Activated T-cell treated with anti-CD3 and anti-CD28 coated beads, Interleukin-2, amount 50 U/mL, for 1 hour (primary cell): Measurements from ENCODE around the gene RFTN1.

ENCODE experiments used
- DNase-seq: peaks from one replicate; pipeline ENCODE4 v3.0.0-alpha.2; 2020

Gene RFTN1

DNA sequence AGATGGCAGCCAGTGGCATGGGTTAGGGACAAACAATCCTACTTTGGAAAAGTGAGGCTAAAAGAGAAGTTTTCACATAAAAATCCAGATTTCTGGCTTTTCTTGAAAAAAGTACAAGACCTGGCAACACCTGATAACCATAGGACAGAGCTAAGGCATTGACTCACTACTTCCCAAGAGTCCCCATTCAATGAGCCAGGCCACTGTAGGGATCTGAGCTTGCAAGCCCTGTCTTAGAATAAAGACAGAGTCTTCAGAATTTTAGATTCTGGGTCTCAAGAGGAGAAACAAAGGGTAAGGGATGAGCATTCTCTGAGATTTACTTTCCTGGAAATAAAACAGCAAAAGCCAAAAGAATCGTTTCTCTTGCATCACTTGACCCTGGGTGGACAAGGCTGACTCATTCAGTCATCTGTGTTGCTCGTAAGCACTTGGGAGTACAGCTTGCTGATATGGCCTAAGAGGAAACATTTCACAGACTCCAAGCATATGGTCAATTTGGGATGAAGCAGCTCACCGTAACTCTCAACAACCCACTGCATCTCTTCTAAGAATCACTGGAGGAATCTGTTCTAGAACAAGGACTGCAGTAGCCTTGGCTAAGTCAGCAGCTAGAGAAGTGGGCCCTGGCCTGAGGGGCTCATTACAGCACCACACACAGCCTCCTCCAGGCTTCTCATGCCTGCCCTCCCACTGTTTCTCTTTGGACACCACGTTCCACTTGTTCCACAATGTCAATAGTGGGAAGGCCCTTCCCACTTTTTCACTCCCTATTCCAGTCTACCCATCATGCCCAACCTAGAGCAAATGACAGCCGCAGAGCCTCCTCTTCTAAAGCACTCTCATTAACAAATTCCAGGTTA, 86.2 kb downstream of the RFTN1 start:
- DNase-seq: no peak

DNA sequence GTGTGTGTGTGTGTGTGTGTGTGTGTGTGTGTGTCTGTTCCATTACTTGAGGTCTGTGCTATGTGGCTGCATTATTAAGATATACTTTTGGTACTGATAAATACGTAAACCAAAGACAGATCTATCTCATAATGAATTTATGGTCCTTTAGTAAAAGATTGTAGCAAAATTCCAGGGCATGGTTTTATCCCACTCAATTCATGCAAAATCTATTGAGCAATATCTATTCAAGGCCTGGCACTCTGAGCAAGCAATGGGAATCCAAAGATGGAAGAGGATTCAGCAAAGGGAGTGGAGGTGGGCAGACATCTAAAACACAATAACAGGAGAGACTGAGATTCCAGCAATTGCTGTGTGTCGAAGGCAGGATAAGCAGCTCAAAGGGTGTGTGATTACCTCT, 86.8 kb downstream of the RFTN1 start:
- no peak for DNase-seq

DNA sequence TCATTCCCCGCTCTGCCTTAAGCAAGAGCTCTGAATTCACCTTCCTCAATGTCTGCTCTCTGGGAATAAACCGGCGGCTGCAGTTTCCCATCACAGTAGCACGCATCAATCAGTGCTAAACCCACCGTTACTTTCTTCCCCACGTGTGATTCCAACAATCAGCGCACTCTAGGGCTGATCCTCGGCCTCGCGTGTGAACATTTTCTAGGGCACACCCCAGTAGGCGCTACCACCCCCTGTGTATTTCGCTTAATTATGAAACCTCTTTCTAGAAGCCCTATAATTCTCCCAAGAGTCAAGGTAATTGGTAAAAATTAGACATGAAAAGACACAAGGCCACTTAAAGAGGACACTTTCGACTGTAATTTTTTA, 87.5 kb downstream of the RFTN1 start:
- no peak for DNase-seq

DNA sequence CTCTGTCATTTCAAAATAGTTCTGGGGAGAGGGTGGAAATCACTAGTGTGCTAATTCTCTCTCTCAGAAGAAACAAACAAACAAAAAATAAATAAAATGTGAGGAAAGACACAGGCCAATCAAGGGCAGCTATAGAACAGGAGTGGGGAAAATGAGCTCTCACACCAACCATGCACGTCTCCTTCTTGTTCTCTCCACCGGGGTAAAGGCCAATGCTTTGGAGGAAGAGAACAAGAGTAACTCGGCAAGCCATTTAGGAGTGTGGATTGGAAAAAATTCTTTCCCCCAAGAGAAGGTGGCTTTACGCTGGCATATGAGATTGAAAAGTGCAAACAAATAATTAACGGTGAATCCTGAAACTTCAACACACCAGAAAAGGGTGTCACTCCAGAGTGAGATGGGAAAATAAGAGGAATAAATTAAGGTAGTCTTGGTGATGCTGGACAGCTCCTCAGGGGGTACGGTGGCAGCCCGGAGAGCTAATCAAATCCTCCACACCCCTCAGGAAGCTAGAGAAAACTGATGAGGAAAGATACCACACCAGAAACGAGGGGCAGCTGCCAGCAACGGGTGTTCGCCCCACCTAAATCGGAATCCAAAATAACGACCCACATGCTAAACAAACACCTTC, 88.0 kb downstream of the RFTN1 start:
- no peak for DNase-seq

DNA sequence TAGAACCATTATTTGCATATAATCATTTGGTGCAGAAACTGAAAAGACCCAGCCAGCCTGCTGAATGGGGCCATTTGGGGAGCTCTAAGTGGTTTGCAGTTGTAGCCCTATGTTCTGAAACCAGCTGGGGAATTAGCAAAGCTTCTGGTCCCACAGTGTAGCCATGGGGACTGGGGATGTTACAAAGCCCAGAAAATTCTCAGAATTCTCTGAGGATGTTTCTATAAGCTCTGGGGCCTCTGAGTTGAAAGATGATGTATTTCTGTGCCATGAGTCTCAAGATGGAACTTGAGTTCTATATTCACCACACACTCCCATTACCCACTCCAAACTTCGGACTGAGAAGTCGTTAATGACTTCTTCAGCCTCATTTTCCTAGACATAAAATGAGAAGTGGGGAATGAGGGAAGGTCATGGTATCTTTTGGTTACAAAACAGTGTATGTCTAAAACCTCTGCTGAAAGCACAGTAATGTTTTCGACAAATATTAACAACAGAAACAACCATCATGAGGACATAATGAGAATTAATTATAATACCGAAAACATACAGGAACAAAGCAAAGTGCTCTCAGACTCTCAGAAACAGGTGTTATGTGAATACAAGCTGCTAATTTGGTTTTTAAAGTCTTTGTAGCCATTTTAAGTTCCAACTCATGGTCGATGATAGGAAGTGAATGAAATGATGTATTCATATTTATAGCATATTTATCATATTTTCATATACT, 89.4 kb downstream of the RFTN1 start:
- no peak for DNase-seq

DNA sequence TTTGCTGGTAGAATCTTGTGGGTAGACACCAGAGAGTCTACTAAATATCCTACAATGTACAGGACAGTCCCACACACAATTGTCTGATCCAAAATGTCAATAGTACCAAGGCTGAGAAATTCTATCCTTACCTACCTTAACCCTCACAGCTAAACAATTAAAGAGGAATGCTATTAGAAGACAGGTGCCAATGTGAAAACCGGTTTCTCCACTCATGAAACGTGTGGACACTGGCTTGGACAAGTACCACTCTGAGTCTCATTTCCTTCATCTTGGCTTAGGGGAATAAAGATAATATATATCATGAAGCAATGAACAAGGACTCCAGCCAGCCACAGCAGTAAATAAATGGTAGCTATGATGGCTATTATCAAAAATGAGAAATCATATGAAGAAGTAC, 90.2 kb downstream of the RFTN1 start:
- no peak for DNase-seq

DNA sequence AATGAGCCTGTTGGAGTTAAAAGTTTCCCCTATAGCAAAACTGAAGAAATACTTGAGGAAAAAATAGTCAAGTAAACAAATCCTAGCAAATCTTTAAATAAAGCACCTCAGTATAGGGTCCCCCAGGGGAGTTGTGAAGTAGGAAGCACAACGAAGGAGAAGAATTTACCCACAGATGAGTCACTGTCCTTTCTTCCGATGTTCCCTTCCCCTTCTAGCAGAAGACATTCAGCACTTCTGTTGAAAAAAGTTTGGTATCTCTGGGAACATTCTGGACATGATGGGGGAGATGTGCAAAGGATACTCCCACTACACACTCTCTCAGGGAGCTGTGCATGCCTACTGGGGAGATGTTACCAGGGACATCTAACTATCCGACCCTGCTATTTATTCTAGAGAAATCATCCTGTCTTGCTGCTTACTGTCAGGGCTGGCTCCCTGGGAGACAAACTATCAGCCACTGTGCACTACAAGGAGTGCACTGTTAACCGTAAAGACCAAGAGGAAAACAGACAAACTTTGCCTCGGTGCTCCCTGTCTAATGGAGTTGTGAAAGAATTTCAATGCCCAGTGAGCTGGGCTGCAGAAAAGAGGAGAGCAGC, 93.8 kb downstream of the RFTN1 start:
- DNase-seq: no peak

DNA sequence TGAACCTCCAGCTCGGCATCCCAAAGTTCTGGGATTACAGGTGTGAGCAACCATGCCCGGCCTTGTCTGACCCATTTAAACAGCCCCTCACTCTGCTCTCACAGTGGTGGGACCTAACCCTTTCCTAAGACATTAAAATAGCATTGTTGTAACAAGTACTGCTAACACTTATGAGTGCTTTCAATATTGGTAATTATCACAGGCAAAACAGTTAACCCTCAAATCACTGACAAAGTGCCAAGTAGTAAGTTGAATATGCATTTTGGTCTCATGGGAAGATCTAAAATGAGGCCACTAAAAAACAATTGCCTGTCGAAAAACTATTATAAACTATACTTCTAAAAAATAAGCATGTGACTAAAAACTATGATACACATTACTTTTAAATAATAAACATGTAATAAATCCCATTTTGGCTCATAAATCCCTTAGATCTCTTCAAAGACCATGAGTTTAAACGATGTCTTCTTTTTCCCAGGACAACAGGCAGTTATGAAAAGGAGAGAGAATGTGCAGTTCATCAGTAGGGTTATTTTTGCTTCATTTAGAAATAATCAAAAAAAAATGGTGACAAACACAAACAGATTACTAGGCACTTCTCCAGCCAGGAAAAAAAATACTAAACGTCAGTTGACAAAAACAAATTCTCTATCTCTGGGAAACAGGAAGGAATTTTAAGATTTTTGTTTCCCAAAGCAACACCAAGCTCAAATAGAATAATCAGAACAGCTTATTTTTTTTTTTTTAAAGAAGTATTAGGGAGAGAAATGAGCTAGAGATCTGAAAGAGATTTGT, 95.4 kb downstream of the RFTN1 start:
- no peak for DNase-seq

DNA sequence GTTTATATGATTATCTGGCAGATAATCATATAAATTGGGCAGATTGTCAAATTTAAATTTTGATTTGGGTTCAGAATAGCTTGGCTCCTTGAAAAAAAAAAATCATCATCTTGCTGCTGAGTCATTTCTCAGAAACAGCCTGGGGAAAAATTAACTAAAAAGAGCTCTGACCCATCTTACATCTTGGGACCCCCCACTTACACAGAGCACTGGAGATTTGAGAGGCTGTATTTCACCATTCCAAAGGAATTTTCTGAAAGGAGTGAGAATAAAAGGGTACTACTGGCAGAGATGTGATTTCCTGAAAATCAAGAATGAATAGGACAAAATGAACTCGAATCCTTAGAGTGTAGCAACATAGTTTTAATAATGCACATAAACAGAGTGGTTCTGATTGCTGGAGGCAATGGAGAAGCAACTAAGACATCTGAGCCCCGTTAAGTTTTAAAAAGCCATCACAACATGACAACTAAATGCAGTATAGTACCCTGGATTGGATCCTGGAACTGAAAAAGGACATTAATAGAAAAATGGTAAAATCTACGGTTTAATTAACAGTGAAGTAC, 97.5 kb downstream of the RFTN1 start:
- no peak for DNase-seq

DNA sequence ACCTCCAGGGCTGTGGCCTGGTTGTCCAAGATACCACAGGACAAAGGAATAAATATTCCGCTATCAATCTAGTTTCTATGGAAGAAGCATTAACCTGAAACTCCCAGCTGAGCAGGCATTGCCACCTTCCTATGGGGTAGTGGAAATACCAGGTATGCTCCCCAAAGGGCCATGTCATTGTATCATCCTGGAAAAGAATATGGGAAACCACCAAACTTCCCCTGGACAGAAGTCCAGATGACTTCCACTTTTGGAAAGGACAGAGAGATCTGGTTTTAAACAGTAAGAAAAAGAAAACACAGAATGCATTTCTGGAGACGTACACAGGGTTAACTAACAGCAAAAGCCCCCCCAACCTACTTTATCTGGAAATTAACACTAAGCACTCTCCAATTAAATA, 100.2 kb downstream of the RFTN1 start:
- DNase-seq: no peak

DNA sequence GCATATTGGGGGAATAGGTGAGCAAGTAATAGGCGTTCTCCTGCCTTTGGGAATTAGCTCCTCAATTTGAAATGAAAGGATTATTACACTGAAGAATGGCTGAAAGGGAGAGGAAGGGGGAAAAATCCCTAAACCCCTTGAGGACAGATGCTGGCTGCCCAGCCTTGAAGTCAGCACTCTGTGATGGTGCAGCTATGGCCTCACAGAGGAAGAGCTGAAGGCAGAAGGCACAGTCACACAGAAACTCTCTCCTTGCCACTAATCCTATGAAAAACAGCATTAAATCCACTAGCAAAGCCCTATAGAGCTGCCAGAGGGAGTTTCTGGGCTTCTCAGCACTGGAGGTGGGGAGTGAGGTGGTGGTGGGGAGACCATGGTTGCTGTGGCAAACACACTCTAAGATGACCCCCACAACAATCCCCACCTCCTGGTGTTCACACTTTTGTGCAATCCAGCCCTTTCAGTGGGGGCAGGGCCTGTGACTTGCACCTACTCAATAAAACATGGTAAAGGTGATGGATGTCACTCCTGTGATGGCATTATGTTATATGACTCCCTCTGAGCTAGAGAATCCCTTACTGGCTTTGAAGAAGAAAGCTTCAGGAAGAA, 101.2 kb downstream of the RFTN1 start:
- no peak for DNase-seq

DNA sequence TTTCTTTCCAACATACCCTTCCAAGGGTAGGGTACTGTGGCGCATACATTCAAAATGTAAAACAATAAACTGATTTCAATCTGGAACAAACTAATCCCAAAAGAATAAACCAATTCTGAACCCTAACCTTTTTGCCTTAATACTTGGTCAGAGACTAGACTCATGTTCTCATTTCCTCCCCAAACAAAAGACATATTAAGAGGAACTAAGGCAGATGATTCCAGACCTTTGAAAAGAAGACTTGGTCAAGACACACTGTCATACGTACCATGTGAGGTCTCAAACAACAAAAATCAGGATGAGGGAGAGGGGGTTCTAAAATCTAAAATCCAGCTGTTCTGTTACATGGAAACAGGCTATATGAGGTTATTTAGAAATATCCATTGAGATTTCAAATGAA, 102.1 kb downstream of the RFTN1 start:
- no peak for DNase-seq

DNA sequence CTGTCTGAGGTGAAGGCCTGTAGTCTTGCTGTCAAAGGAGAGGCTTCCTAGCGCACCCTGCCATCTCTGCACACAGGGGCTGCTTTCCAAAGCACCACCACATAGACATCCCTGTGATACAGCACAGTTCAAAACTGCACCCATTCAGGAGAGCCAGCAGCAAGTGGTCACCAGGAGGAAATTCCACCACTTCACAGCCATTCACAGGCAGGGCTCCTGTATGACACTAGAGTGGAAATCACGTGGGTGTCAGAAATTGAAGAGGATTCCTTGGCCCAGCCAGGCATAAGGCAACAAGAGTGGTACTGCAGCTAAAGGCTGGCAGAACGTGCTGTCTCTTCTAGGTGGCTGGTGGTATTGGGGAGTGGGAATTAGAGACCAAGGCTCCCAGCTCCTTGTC, 102.8 kb downstream of the RFTN1 start:
- DNase-seq: no peak

DNA sequence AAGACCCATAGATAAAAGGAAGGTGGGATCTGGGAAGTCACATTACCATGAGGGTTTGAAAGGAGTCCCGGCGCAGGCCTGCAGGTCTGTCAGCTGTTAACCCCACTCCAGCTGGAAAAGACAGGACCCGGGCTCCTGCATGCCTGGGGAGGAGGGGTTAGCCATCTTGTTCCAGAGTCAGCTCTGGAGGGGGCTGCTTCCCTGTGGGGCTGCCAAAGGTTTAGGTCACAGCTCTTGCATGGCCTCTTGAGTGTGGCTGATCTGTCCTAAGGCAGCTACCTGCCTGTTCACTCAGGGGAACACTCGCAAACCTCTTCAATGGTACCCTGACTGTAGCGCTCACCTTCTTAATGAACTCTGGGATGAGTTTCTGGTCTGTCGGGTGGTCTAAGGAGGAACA, 104.5 kb downstream of the RFTN1 start:
- DNase-seq: no peak

DNA sequence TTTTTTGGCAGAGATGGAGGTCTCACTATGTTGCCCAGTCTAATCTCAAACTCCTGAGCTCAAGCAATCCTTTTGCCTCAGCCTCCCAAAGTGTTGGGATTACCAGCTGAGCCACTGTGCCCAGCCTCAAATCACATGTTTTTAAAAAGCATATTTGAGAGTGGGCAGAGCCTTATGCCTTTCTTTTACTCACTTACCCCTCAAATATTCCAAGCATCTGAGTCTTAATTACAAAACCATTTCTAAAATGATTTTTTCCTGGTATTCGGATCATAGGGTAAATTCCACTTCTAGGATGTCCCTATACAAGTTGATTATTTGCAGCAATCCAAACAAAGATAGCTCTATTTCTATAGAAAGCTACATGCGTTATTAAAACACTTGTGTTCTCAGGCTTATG, 106.1 kb downstream of the RFTN1 start:
- no peak for DNase-seq

DNA sequence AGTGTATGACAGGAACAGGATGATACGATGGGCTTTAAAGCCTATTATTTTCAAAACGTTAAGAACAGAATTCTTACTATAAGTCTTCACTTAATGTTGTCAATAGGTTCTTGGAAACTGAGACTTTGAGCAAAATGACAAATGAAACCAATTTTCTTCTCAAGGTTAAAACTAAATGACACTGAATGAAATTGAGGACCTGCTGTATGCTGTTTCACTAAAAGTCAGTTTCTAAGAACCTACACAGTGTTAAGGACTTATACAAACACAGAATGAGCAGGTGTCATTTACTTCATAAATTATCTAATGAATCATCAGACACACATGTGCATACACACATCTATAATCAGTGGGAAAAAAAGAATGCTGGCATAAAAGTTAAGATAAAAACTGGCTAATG, 106.9 kb downstream of the RFTN1 start:
- DNase-seq: no peak

DNA sequence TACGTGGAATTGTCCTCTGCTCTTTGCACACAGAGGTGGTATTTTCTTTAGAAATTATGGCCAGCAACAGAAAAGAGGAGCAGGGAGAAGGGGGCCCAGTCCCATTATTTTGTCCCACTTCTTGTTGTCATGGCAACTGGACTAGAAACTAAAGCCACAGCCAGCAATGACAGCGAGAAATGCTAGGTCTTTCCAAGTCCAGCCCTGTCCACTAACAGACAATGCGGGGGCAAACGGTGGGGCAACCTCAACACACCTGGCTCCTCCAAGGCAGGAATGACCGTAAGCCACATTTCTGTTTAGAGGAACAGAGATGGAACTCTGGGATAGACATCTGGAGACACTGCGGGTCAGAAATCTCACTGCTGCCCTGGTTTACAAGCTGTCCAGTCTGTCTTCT, 107.3 kb downstream of the RFTN1 start:
- no peak for DNase-seq

DNA sequence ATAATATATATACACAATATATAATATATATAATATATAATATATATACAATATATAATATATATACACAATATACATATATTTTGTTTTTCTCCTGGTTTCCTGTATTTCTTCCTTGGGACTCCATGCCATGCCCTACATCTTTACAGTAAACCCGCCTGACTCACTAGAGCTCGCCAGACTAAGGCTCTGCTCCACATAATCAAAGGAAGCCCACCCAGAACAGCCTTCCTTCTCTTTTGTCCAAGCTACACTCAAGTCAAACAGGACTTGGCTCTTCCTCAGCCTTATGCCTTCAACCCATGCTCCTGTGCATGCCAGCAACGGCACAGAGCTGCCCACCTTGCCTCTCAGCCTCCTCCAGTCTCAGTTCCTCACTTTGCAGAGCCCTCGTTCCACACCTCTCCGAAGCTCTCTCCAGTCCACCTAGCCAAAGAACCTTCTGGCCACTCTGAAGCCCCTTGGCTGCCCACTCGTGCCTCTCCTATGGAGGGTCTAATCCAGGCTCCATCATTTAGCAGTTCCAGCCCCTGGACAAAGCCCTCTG, 109.1 kb downstream of the RFTN1 start:
- DNase-seq: no peak

DNA sequence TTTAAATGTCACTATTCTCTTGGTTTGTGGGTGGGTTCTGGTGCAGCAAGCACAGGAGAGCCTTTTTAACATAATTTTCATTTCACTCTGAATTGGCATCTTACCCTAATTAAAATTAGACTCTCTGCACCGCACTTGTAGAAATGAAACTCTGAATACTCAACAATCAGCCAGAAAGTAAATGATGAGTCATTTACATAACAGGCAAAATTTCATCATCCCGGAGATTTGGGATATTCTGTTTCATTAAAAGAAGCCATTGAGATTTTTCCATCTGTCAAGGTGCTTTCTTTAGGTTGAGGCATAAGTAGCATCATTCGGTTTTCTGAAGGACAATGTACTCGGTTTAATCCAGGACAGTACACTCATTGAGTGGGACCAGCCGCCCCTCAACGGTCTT, 111.0 kb downstream of the RFTN1 start:
- no peak for DNase-seq

DNA sequence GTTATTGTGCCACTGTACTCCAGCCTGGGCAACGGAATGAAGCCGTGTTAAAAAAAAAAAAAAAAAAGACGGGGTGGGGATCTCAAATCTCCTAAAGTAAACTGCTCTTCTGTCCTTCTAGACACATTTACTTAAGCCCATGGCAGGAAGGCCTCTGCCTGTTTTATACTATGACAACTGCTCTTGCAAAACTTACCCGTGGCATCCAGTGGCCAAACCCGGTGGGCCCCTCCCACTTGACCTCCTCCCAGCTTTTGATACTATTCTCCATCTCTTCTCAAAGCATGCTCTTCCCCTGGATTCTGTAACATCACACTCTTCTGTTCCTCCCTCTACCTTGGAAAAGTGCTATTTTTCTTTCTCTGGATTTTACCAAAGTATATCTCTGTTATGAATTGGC, 112.2 kb downstream of the RFTN1 start:
- no peak for DNase-seq

DNA sequence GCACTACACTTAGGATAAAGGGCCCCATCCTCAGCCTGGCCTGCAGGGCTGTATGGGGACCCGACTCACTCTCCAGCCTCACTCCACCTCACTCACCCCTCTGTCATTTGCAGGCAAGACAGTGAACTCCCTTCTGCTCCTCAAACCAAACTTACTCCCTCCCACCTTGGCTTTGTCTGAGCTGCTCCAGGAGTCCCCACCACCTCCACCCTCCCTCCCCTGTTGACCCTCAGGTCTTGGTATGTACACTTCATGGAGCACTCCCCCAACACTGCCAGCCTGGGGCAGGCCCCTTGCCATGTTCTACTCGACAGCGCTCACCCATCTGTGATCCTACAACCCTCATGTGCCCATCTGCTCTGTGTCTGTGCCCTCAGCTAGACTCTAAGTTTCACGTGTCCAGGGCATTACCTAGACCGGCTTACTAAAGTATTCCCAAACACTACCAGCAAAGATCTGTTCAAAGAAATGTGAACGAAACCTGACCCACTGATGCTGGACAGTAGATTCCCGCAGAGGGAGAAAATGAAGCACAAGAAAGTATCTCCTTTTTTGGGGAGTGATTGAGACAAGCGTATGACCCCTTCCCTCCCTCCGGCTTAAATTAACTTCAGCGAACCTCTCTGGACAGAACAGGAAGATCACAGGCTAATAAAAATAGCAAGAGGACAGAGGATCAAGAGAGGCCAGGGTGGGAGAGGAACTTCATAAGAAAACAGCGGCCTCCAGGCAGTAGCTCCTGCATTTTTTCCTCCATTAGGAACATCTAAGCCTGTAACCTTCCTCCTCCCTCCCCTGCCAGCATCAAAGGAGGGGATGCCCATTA, 113.2 kb downstream of the RFTN1 start:
- DNase-seq: no peak
